GM21526 (cell line): ENCODE data around the gene STPG2.
A peak's percentile ranks its signal among the peaks of the same experiment; 100 is the strongest.

Experiments used
- ATAC-seq: cut with Tn5 transposase; IDR thresholded peaks from one replicate; pipeline ENCODE4 v1.9.1; 2021; ENCODE audit warnings: moderate library complexity; ENCODE audit not compliant: unreplicated experiment, low FRiP score

Gene STPG2

GRCh38 chr4:98143001-98143899 lies at the start of gene STPG2:
Gene STPG2 (minus strand): TSS chr4:98143476.
- ATAC-seq, result peak; percentile 99

- no peak for ATAC-seq
Measured at GRCh38 chr4:98185279-98185678, 42.0 kb upstream of the STPG2 start.

GRCh38 chr4:98181809-98182208 lies 38.5 kb upstream of the STPG2 start:
- no peak for ATAC-seq

GRCh38 chr4:98179951-98180350 lies 36.7 kb upstream of the STPG2 start:
- ATAC-seq, result no peak

GRCh38 chr4:98176531-98176930 lies 33.3 kb upstream of the STPG2 start:
- no peak for ATAC-seq

GRCh38 chr4:98170035-98170434 lies 26.8 kb upstream of the STPG2 start:
- no peak for ATAC-seq

GRCh38 chr4:98166731-98167041 lies 23.4 kb upstream of the STPG2 start:
- no peak for ATAC-seq

- no peak for ATAC-seq
Measured at GRCh38 chr4:98166025-98166730, 22.9 kb upstream of the STPG2 start.

GRCh38 chr4:98162696-98163095 lies 19.4 kb upstream of the STPG2 start:
- no peak for ATAC-seq

- ATAC-seq, result no peak
Measured at GRCh38 chr4:98151145-98151924, 8.1 kb upstream of the STPG2 start.

- ATAC-seq, result no peak
Measured at GRCh38 chr4:98150092-98150761, 7.0 kb upstream of the STPG2 start.

- no peak for ATAC-seq
Measured at GRCh38 chr4:98148856-98149255, 5.6 kb upstream of the STPG2 start.

GRCh38 chr4:98126141-98126540 lies 17.1 kb downstream of the STPG2 start:
- ATAC-seq, result no peak

- ATAC-seq, result no peak
Measured at GRCh38 chr4:98125585-98125984, 17.7 kb downstream of the STPG2 start.

GRCh38 chr4:98117363-98117762 lies 25.9 kb downstream of the STPG2 start:
- no peak for ATAC-seq

GRCh38 chr4:98113012-98113411 lies 30.3 kb downstream of the STPG2 start:
- ATAC-seq, result no peak

GRCh38 chr4:98110929-98111328 lies 32.3 kb downstream of the STPG2 start:
- ATAC-seq, result no peak

GRCh38 chr4:98110214-98110613 lies 33.1 kb downstream of the STPG2 start:
- ATAC-seq, result no peak

- no peak for ATAC-seq
Measured at GRCh38 chr4:98102660-98103059, 40.6 kb downstream of the STPG2 start.

GRCh38 chr4:98101988-98102387 lies 41.3 kb downstream of the STPG2 start:
- no peak for ATAC-seq

GRCh38 chr4:98098764-98099163 lies 44.5 kb downstream of the STPG2 start:
- ATAC-seq, result no peak
